Measurements from ENCODE around the gene CRTC1. TPM values are rescaled to one million over a fixed set of nuclear protein-coding genes. Genes with fewer than 3 reads are reported as not detected.

The CRTC1 gene
- total RNA-seq, 1 donor from 2014 or later: 7.2 TPM

- no peak overlapping the region for H3K4me3 Mint-ChIP-seq
- intact Hi-C loops (cut with micrococcal nuclease): no loop called here
- no peak overlapping the region for H3K27ac Mint-ChIP-seq
These were observed 86.6 kb downstream of the CRTC1 start for GRCh38 chr19:18769989-18770528.

GRCh38 chr19:18770663-18771327 is 87.3 kb downstream of the CRTC1 start:
- Mint-ChIP-seq H3K4me1 (no peaks in the 10 kb centered on the region), H3K27me3 (no peaks in the 10 kb centered on the region), H3K27ac (no peak overlapping the region), H3K36me3 (ENCODE audit: low read depth) (no peaks in the 10 kb centered on the region), H3K4me3 (no peak overlapping the region), H3K9me3 (no peaks in the 10 kb centered on the region)
- intact Hi-C loops (cut with micrococcal nuclease): no loop called here
- no peak for DNase-seq

More at GRCh38 chr19:18769989-18770528, 86.6 kb downstream of the CRTC1 start:
- Mint-ChIP-seq H3K9me3 (no peaks in the 10 kb centered on the region), H3K4me1 (no peaks in the 10 kb centered on the region), H3K36me3 (ENCODE audit: low read depth) (no peaks in the 10 kb centered on the region), H3K27me3 (no peaks in the 10 kb centered on the region)
- DNase-seq: no peak

GRCh38 chr19:18771328-18772242 is 88.1 kb downstream of the CRTC1 start:
- intact Hi-C loops (cut with micrococcal nuclease): no loop called here

GRCh38 chr19:18772620-18773587 is 89.4 kb downstream of the CRTC1 start:
- Mint-ChIP-seq H3K4me1 (no peaks in the 10 kb centered on the region), H3K36me3 (ENCODE audit: low read depth) (no peaks in the 10 kb centered on the region), H3K4me3 (no peak overlapping the region), H3K9me3 (no peaks in the 10 kb centered on the region), H3K27me3 (no peaks in the 10 kb centered on the region), H3K27ac (no peak overlapping the region)
- DNase-seq: no peak
- intact Hi-C loops (cut with micrococcal nuclease): no loop called here

More at GRCh38 chr19:18771328-18772242, 88.1 kb downstream of the CRTC1 start:
- no peaks in the 10 kb centered on the region for H3K9me3 Mint-ChIP-seq
- H3K4me1 Mint-ChIP-seq: no peaks in the 10 kb centered on the region
- DNase-seq: no peak
- H3K27ac Mint-ChIP-seq: no peak overlapping the region
- no peak overlapping the region for H3K4me3 Mint-ChIP-seq
- no peaks in the 10 kb centered on the region for H3K27me3 Mint-ChIP-seq
- no peaks in the 10 kb centered on the region for H3K36me3 Mint-ChIP-seq (ENCODE audit: low read depth)

- intact Hi-C loops (cut with micrococcal nuclease): no loop called here
- H3K36me3 Mint-ChIP-seq (ENCODE audit: low read depth): no peaks in the 10 kb centered on the region
These were observed 90.2 kb downstream of the CRTC1 start for GRCh38 chr19:18773682-18774081.

GRCh38 chr19:18774107-18774506 is 90.6 kb downstream of the CRTC1 start:
- intact Hi-C loops (cut with micrococcal nuclease): no loop called here
- Mint-ChIP-seq H3K36me3 (ENCODE audit: low read depth) (no peaks in the 10 kb centered on the region), H3K4me1 (no peaks in the 10 kb centered on the region), H3K27me3 (no peaks in the 10 kb centered on the region), H3K9me3 (no peaks in the 10 kb centered on the region), H3K27ac (no peak overlapping the region), H3K4me3 (no peak overlapping the region)
- DNase-seq: no peak

More at GRCh38 chr19:18773682-18774081, 90.2 kb downstream of the CRTC1 start:
- H3K4me3 Mint-ChIP-seq: no peak overlapping the region
- no peaks in the 10 kb centered on the region for H3K4me1 Mint-ChIP-seq
- H3K27me3 Mint-ChIP-seq: no peaks in the 10 kb centered on the region
- no peaks in the 10 kb centered on the region for H3K9me3 Mint-ChIP-seq
- no peak overlapping the region for H3K27ac Mint-ChIP-seq
- DNase-seq: no peak

- no peaks in the 10 kb centered on the region for H3K9me3 Mint-ChIP-seq
- DNase-seq: no peak
- H3K36me3 Mint-ChIP-seq (ENCODE audit: low read depth): no peaks in the 10 kb centered on the region
- H3K4me3 Mint-ChIP-seq: no peak overlapping the region
- H3K4me1 Mint-ChIP-seq: no peaks in the 10 kb centered on the region
- intact Hi-C loops (cut with micrococcal nuclease): no loop called here
- no peaks in the 10 kb centered on the region for H3K27me3 Mint-ChIP-seq
- no peak overlapping the region for H3K27ac Mint-ChIP-seq
These were observed 91.4 kb downstream of the CRTC1 start for GRCh38 chr19:18774782-18775444.

GRCh38 chr19:18775586-18776287 is 92.3 kb downstream of the CRTC1 start:
- Mint-ChIP-seq H3K27ac (no peak overlapping the region), H3K36me3 (ENCODE audit: low read depth) (no peaks in the 10 kb centered on the region), H3K4me3 (no peak overlapping the region), H3K27me3 (no peaks in the 10 kb centered on the region), H3K4me1 (no peaks in the 10 kb centered on the region), H3K9me3 (no peaks in the 10 kb centered on the region)
- intact Hi-C loops (cut with micrococcal nuclease): no loop called here
- DNase-seq: no peak

- Mint-ChIP-seq H3K4me3 (no peak overlapping the region), H3K27ac (no peak overlapping the region), H3K4me1 (no peaks in the 10 kb centered on the region), H3K9me3 (no peaks in the 10 kb centered on the region), H3K36me3 (ENCODE audit: low read depth) (no peaks in the 10 kb centered on the region), H3K27me3 (no peaks in the 10 kb centered on the region)
- intact Hi-C loops (cut with micrococcal nuclease): no loop called here
- DNase-seq: no peak
These were observed 92.8 kb downstream of the CRTC1 start for GRCh38 chr19:18776288-18776594.

GRCh38 chr19:18776736-18777135 is 93.3 kb downstream of the CRTC1 start:
- no peak overlapping the region for H3K4me3 Mint-ChIP-seq
- no peak for DNase-seq
- H3K4me1 Mint-ChIP-seq: no peaks in the 10 kb centered on the region
- H3K27me3 Mint-ChIP-seq: no peaks in the 10 kb centered on the region
- no peaks in the 10 kb centered on the region for H3K9me3 Mint-ChIP-seq
- intact Hi-C loops (cut with micrococcal nuclease): no loop called here
- H3K27ac Mint-ChIP-seq: no peak overlapping the region
- no peaks in the 10 kb centered on the region for H3K36me3 Mint-ChIP-seq (ENCODE audit: low read depth)

GRCh38 chr19:18777301-18778075 is 94.0 kb downstream of the CRTC1 start:
- H3K27me3 Mint-ChIP-seq: no peaks in the 10 kb centered on the region
- H3K4me1 Mint-ChIP-seq: no peaks in the 10 kb centered on the region
- no peaks in the 10 kb centered on the region for H3K9me3 Mint-ChIP-seq
- no peak for DNase-seq
- H3K4me3 Mint-ChIP-seq: no peak overlapping the region
- no peak overlapping the region for H3K27ac Mint-ChIP-seq
- H3K36me3 Mint-ChIP-seq (ENCODE audit: low read depth): no peaks in the 10 kb centered on the region
- intact Hi-C loops (cut with micrococcal nuclease): no loop called here

- no peak for DNase-seq
- H3K9me3 Mint-ChIP-seq: no peaks in the 10 kb centered on the region
- no peak overlapping the region for H3K27ac Mint-ChIP-seq
- H3K27me3 Mint-ChIP-seq: no peaks in the 10 kb centered on the region
- no peaks in the 10 kb centered on the region for H3K4me1 Mint-ChIP-seq
- H3K4me3 Mint-ChIP-seq: no peak overlapping the region
- intact Hi-C loops (cut with micrococcal nuclease): no loop called here
- no peaks in the 10 kb centered on the region for H3K36me3 Mint-ChIP-seq (ENCODE audit: low read depth)
These were observed 94.6 kb downstream of the CRTC1 start for GRCh38 chr19:18778076-18778389.
